Lower leg skin (tissue), 3 donors: Measurements from ENCODE around the gene CXCR5.

ENCODE experiments used
- CTCF ChIP-seq, 3 donors: fragments of 450-650 bp; IDR thresholded peaks; one replicate each; pipeline ENCODE4 v1.5.1; 2016; ENCODE audit warnings: antibody characterized with exemption in 3 of 3, mild to moderate bottlenecking in 3 of 3, moderate library complexity in 2 of 3
- POLR2A ChIP-seq, 2 donors: fragments of 450-650 bp; IDR thresholded peaks; one replicate each; pipeline ENCODE4 v1.6.1; 2016 to 2017; ENCODE audit warnings: antibody characterized with exemption in 2 of 2, mild to moderate bottlenecking in 1 of 2, moderate library complexity in 1 of 2

GRCh38 chr11:118924591-118925585 is 41.2 kb downstream of the CXCR5 start:
- TF ChIP-seq CTCF (IDR thresholded peaks at IDR 0.05), result no peak
- no peak for TF ChIP-seq POLR2A (IDR thresholded peaks at IDR 0.05)
